Measurements from ENCODE around the gene NPB.
A peak's percentile ranks its signal among the peaks of the same experiment; 100 is the strongest.

NPB gene

GRCh38 chr17:81870131-81870980 is 31.7 kb upstream of the NPB start:
- DNase-seq = peak; percentile 16

DNA sequence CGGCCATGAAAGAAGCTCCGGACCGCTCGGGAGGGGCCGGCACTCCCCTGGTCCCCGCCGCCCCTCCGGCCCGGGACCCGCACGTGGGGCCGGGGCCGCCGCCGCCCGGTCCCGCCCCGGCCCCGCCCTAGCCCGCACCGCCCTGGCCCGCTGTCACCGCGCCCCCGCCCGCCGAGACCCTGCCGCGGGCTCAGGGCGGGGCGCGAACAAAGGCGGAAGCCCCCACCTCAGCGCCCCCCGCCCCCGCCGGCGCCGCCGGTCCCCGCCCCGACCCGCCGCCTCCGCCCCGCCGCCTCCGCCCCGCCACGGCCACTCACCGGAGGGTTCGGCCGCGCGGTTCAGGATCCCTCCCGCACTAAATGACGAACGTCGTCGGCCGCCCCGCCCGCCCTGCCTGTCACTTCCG is 31.1 kb upstream of the NPB start, which contains the start of gene ARHGDIA:
ARHGDIA (minus strand) TSS at position 357 of the 406 bp plus-strand sequence. CDS start 1,407 bp downstream, outside the sequence.
- DNase-seq = no peak

- DNase-seq = peak; percentile 95
Measured at GRCh38 chr17:81871387-81872230, 30.4 kb upstream of the NPB start.

GRCh38 chr17:81877569-81877968 is 24.5 kb upstream of the NPB start:
- no peak for DNase-seq

GRCh38 chr17:81878294-81878693 is 23.7 kb upstream of the NPB start:
- no peak for DNase-seq

GRCh38 chr17:81879121-81879520 is 22.9 kb upstream of the NPB start:
- DNase-seq = no peak

DNA sequence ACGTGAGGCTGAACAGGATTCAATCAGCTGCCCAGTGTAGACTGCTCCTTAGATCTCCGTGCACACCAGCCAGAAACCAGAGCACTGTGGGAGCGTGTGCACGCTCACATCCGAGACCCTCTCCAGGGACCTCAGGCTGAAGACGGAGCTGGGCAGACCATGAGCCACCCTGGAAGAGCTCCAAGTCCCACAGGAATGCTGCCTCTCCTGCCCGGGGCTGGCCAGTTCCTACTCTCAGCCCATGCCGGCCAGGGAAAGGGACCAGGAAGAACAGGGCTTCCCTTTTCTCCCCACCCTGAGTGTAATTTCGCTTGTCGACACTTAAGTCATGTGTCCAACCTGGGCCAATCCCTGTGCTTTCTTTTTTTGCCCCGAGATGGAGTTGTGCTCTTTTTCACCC is 17.5 kb upstream of the NPB start:
- DNase-seq = no peak

GRCh38 chr17:81884968-81885367 is 17.1 kb upstream of the NPB start:
- no peak for DNase-seq

- no peak for DNase-seq
Measured at GRCh38 chr17:81885454-81885853, 16.6 kb upstream of the NPB start.

- no peak for DNase-seq
Measured at GRCh38 chr17:81885869-81886548, 16.0 kb upstream of the NPB start.

DNA sequence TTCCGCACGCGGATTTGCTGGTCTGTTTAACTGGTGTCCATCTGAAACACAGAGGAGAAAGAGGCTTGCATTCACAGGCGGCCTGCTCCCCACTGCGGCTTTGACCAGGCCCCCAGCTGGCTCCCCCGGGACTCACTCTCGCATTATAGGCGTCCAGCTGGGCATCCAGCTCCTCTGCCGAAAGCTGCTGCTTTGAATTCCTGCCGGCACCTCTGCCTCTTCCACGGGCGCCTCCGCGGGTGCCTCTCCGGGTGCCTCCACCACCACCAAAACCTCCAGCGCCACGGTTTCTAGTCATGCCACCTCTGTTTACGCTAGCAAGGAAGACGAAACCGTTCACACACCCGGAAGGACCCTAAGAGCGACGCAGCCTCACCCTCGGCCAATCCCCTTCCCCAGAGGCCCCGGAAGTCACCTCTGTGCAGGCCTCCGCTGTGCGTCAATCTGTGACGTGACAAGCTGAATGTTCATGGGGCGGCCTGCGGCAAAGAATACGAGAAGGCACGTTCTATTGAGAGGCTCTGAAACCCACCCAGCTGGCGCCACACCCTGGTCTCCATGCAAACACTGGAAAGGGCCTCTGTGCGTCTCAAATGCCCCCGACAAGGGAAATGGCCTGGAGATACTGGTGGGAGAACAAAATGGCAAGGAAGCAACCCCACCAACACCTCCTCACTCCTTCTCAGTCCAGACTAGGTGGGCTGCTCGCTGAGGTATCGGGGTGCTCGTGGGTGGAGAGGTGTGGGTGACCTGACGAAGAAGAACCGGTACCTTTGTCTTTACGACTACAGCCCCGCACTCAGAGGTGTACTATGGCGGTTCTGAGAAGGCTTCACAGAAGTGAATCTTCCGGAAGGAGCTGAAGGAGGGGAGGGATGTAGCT is 13.7 kb upstream of the NPB start:
- DNase-seq = no peak

DNA sequence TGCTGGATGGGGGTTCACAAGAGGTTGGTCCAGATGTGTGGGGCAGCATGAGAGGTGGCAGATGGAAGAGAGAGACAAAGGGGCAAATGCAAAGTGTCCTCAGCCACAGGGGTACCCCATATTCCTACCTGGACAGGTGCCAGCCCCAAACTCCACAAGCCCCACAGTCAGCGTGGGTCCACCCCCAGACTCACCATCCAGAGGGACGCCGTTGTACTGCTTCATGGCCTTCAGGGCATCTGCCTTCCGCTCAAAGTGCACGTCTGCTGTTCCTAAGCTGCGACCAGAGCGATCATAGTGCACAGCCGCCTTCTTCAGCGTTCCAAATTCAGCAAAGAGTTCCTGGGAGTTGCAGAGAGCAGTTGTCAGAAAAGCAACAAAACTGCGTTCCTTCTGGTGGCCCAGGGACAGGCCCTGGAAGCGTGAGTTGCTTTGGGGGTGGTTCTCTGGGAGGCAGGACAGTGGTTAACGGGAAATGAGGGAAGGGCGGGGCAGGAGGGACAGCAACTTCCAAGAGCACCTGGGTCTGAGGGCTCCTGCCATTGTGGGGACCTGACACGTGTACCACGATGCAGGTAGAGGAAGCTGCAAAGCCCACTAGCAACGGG is 12.9 kb upstream of the NPB start:
- DNase-seq = no peak

DNA sequence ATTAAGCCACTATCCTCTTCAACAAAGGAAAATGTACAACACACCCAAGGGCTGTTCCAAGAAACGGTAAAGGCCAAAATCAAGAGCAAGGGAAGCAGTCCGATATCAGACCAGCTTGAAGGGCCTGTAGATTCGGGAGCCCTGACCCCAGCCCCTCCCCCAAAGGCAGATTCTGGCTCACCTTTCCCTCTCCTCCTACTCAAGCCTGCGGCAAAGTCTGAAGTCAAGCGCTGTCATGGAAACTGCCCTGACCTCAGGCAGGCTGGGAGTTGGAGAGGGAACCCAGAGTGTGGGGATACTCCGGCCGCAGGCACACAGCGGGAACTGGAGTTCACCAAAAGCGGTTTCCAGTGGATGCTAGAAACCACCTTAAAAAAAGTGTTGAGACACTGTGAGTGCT is 12.4 kb upstream of the NPB start:
- DNase-seq = no peak

- no peak for DNase-seq
Measured at GRCh38 chr17:81890447-81891302, 11.4 kb upstream of the NPB start.

- DNase-seq = no peak
Measured at GRCh38 chr17:81891303-81891552, 10.8 kb upstream of the NPB start.

DNA sequence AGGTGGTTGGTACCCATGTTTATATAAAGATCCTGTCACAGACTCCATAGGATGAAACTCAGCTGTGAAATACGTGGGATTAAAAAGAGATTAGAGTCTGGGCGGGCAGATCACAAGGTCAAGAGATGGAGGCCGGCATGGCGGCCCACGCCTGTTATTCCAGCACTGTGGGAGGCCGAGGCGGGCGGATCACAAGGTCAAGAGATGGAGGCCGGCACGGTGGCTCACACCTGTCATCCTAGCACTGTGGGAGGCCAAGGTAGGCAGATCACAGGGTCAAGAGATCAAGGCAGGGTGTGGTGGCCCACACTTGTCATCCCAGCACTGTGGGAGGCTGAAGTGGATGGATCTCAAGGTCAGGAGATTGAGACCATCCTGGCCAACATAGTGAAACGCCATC is 6.6 kb upstream of the NPB start:
- no peak for DNase-seq

DNA sequence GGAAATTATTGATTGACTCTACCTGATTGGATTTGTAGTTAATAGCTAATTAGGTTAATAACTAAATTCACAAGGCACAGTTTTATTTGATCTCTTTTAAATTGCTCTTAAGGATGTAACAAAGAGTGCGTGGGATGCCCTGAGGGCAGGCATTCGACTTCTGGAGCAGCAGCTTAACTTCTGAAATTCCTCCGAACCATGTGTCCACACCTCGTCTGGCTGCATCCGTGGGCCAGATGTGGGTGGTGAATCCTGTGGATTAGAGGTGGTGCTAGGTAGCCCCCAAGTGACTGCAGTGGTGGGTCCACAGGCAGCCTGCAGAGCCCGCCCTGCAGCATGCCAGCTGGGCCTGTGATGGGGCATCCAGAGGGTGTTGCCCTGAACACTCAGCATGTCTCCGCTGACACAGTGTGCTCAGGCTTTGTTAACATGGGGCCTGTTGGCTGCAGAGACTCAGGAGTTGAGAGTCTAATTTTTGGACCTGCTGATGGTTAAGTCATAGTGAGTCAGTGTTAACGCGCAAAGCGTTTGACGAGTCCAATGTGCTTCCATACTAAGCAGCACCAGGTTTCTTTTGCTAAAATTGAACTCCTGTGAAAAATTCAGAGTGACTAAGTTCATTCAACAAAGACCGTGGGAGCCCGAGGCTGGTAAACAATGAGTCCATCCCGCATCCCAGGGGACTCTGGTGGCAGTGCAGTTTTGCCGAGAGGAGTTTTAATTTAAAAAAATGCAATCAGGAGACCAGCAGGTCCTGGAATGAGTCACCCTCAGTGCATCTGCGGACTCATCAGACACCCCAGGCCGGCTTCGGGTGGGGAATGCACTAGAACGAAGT is 3.8 kb upstream of the NPB start:
- no peak for DNase-seq

- DNase-seq = no peak
Measured at GRCh38 chr17:81898885-81899284, 3.2 kb upstream of the NPB start.

GRCh38 chr17:81899514-81900166 is 2.4 kb upstream of the NPB start:
- no peak for DNase-seq
